GM10847 (cell line): ENCODE data around the gene SIX5.
A peak's percentile ranks its signal among the peaks of the same experiment; 100 is the strongest.

Source experiments
- POLR2A ChIP-seq: IDR thresholded peaks from 2 replicates; pipeline ENCODE4 v1.6.1; 2011; ENCODE audit not compliant: insufficient read length; ENCODE audit errors: extremely low read depth

Gene SIX5

GRCh38 chr19:45800070-45800553, 31.1 kb upstream of the SIX5 start:
- no peak for TF ChIP-seq POLR2A

GRCh38 chr19:45798995-45799517, 30.0 kb upstream of the SIX5 start:
- TF ChIP-seq POLR2A = no peak

- no peak for TF ChIP-seq POLR2A
Measured at GRCh38 chr19:45794627-45795026, 25.6 kb upstream of the SIX5 start.

GRCh38 chr19:45793876-45794275, 24.8 kb upstream of the SIX5 start:
- no peak for TF ChIP-seq POLR2A

- TF ChIP-seq POLR2A = no peak
Measured at GRCh38 chr19:45793178-45793564, 24.1 kb upstream of the SIX5 start.

DNA sequence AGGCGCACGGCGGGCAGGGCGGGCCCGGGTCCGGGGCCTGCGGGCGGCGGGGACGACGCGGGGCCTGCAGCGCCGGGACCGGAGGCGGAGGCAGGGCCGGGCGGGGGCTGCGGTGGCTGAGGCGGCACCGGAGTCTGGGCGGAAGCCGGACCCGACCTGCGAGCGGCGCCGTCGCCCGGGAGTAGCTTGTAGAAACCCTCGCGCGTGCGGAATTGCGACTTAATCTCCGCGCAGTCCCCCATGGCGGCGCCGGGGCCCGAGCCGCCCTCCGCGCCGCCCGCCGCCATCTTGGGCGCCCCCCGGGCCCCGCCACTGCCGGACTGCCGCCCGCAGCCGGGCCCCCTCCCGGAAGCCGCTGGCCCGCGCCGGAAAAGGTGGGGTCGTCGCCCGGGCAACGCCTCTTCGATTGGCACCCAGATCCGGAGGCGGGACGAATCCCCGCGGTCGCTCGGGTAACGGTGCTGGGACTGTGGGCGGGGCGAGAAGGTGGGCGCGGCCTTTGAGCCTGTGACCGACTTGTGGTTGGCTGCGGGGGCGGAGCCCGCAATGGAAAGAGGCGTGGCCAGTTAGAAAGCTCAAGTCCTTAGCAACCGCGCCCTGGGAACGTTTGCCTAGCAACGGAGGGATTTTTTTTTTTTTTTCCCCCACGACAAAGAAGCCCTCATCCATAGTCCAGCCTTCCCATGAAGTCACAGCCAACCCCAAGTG, 23.6 kb upstream of the SIX5 start, which contains the start of gene DMWD:
Gene DMWD (minus strand): TSS at position 376 of the 708 bp plus-strand sequence. CDS start 89 bp downstream, at position 287.
- TF ChIP-seq POLR2A = peak; percentile 59

GRCh38 chr19:45791744-45792469, 22.9 kb upstream of the SIX5 start:
- no peak for TF ChIP-seq POLR2A

GRCh38 chr19:45790942-45791341, 21.9 kb upstream of the SIX5 start:
- no peak for TF ChIP-seq POLR2A

DNA sequence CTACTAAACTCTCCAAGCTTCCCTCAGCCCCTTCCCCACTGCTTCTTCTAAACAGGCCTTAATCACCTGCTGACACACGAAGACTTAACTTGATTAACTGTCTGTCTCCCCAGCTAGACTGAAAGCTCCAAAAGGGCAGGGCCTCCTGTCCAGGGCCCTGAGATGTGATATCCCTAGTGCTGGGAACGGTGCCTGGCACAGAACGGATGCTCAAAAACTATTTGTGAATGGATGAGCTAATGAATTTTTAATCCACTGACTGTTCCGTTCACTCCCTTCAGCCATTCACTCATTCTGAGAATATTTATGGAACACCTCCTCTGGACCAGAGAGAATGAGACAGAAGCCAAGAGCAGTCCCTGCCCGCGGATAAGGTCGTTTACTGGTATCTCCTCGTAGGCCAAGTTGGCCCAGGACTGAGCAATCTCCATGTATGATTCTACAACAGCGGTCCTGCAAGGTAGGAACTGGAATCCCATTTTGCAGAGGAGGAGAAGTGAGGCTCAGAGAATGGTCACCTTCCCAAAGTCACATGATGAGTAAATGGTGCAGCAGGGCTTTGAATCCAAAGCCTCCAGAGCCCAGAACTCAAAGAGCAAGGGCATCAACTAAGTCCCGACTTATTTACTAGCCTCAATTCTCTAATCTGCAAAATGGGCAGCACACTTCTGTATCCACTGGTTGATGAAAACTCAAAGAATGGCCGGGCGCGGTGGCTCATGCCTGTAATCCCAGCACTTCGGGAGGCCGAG, 20.2 kb upstream of the SIX5 start:
- no peak for TF ChIP-seq POLR2A

DNA sequence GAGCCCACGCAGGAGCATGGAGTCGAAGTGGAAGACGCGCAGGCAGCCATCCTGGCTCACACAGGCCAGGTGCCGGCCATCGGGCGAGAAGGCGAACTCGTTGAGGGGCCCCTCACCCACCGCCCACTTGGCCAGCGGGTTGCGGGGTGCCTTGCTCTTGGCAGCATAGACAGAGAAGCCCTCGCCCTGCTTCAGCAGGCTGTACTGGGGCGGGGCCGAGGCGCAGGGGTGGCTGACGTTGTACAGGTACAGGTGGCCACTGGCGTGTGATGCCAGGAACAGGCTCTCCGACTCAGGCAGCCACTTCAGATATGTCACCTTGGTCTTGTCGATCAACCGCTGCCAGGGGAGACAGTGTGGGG, 17.5 kb upstream of the SIX5 start:
- no peak for TF ChIP-seq POLR2A

GRCh38 chr19:45785781-45786532, 16.9 kb upstream of the SIX5 start:
- TF ChIP-seq POLR2A = no peak

- TF ChIP-seq POLR2A = no peak
Measured at GRCh38 chr19:45785097-45785496, 16.0 kb upstream of the SIX5 start.

DNA sequence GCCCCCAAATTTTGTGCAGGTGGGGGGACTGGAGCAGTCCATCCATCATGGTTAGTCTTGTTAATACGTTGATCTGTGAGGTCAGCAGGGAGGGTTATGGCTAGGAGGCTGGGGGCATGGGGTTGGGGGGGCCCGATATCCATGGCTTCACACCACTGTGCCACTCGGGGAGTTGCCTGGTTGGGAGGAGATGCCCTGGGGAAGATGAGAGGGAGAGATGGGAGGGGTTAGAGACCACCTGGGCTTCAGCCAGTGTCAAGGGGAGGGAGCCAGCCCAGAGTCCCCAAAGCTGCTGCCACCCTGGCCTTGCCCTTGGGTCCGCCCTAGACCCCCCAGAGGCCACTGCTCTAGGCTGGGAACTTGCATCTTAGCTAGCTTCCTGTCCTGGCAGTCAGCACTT, 15.0 kb upstream of the SIX5 start:
- TF ChIP-seq POLR2A = no peak

DNA sequence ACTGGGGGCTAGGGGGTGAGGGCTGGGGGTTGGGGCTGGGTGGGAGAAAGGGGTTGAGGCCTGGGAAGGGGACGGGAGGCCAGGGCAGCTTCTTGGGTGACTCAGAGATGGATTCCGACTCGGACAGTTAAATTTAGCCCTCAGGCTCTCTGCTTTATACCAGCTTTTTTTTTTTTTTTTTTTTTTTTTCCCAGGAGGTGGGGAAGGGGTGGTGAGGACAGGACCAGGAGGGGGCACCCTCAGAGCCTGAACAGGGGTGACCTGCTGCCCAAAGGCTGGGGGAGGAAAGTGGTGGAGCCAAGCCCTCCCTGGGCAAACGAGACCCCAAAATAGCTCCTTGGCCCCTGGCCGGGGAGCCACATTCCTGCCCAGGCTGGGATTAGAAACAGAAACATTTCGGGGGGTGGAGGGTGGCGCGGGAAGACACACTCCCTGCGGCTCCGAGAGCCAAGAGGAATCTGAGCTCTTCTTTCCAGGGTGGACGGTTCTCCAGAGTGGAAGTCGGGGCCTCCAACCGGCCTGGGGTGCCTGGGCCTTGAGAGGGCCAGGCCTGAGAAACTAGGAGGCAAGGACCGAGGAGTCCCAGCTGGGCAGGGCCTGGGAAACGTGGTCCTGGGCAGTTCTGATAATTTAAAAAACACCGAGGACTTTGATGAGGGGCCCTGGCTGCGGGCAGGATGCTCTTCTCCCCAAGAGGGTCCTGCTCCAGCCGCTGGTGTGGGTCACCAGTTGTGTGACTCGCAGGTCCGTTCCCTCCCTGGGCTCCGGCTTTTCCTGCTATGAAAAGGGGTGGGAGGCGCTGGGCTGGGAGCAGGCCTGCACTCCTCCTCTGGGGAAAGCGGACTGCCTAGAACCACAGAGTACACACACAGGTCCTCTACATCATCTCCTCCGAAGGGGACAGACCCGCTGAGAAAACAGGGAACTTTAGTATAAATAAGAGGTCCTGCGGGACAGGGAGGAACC, 14.1 kb upstream of the SIX5 start:
- no peak for TF ChIP-seq POLR2A
